Esophagus squamous epithelium (tissue), 4 donors: ENCODE results near the gene CADM1.

Experiments used
- CTCF ChIP-seq, 6 experiments: fragments of 450-650 bp in 4 of 6; fragments of 200-600 bp in 2 of 6; sonication (generic) in 2 of 6; IDR thresholded peaks; one replicate each; pipeline ENCODE4 v1.5.1; 2016 to 2019; ENCODE audit warnings: antibody characterized with exemption in 6 of 6, mild to moderate bottlenecking in 4 of 6, moderate library complexity in 4 of 6
- POLR2A ChIP-seq, 4 donors: fragments of 450-650 bp; IDR thresholded peaks; one replicate each; pipeline ENCODE4 v1.6.1; 2017; ENCODE audit warnings: antibody characterized with exemption in 4 of 4, mild to moderate bottlenecking in 4 of 4, moderate library complexity in 3 of 4

- TF ChIP-seq CTCF (IDR thresholded peaks at IDR 0.05) = no peak
- no peak for TF ChIP-seq POLR2A (IDR thresholded peaks at IDR 0.05)
Observed at GRCh38 chr11:115159207-115159606, 345.0 kb downstream of the CADM1 start.
